ENCODE data around the gene HMCN1.

GRCh38 chr1:185964946-185965345 is 230.8 kb downstream of the HMCN1 start:
- no peak for TF ChIP-seq CTCF (IDR thresholded peaks at IDR 0.05; ENCODE audit: low read depth, low read length)
- TF ChIP-seq MAX (IDR thresholded peaks at IDR 0.05; ENCODE audit: low read depth, low read length): no peak
- no peak for TF ChIP-seq MYC (IDR thresholded peaks at IDR 0.05; ENCODE audit: low read depth, low read length)
- TF ChIP-seq POLR2A (IDR thresholded peaks at IDR 0.05; ENCODE audit: extremely low read depth, insufficient read length): no peak
